ENCODE data around the gene LCE2A.
"Not testable (repeated sequence)": the region's sequence is repeated elsewhere in the genome, so short reads cannot be mapped to it uniquely, and the experiment has no call there.

The LCE2A gene

GRCh38 chr1:152697701-152698600, at the start of gene LCE2A:
Gene LCE2A (plus strand): TSS chr1:152698345. CDS start chr1:152698902, 557 bp downstream.
- no peak for DNase-seq

GRCh38 chr1:152654110-152654509, 44.0 kb upstream of the LCE2A start:
- no peak for DNase-seq

- no peak for DNase-seq
Measured at GRCh38 chr1:152656459-152656858, 41.7 kb upstream of the LCE2A start.

GRCh38 chr1:152657677-152658076, 40.5 kb upstream of the LCE2A start:
- no peak for DNase-seq

- DNase-seq: no peak
Measured at GRCh38 chr1:152658649-152659048, 39.5 kb upstream of the LCE2A start.

GRCh38 chr1:152663098-152663497, 35.0 kb upstream of the LCE2A start, which contains the start of gene LCE2D:
Gene LCE2D (plus strand): TSS chr1:152663380. CDS start chr1:152664106, 726 bp downstream.
- DNase-seq: no peak

GRCh38 chr1:152666171-152666570, 32.0 kb upstream of the LCE2A start:
- not testable (repeated sequence) for DNase-seq

GRCh38 chr1:152667648-152668047, 30.5 kb upstream of the LCE2A start:
- no peak for DNase-seq

GRCh38 chr1:152673016-152673415, 25.1 kb upstream of the LCE2A start:
- no peak for DNase-seq

- DNase-seq: not testable (repeated sequence)
Measured at GRCh38 chr1:152674983-152675382, 23.2 kb upstream of the LCE2A start, which contains the start of gene LCE2C. Gene LCE2C (plus strand): TSS chr1:152675279. CDS start chr1:152676016, 737 bp downstream.

- DNase-seq: no peak
Measured at GRCh38 chr1:152679459-152679858, 18.7 kb upstream of the LCE2A start.

- no peak for DNase-seq
Measured at GRCh38 chr1:152681616-152682015, 16.5 kb upstream of the LCE2A start.

GRCh38 chr1:152683846-152684245, 14.3 kb upstream of the LCE2A start:
- no peak for DNase-seq

- not testable (repeated sequence) for DNase-seq
Measured at GRCh38 chr1:152685823-152686222, 12.3 kb upstream of the LCE2A start, which contains the start of gene LCE2B. Gene LCE2B (plus strand): TSS chr1:152686123. CDS start chr1:152686844, 721 bp downstream.

- DNase-seq: no peak
Measured at GRCh38 chr1:152699746-152700145, 1.6 kb downstream of the LCE2A start.

- DNase-seq: no peak
Measured at GRCh38 chr1:152707860-152708259, 9.7 kb downstream of the LCE2A start, which contains the start of gene LCE4A. Gene LCE4A (plus strand): TSS chr1:152708160. CDS start chr1:152709076, 916 bp downstream.

GRCh38 chr1:152718238-152718637, 20.1 kb downstream of the LCE2A start:
- DNase-seq: no peak

GRCh38 chr1:152725261-152725660, 27.1 kb downstream of the LCE2A start:
- DNase-seq: no peak

- DNase-seq: no peak
Measured at GRCh38 chr1:152728986-152729385, 30.8 kb downstream of the LCE2A start.

GRCh38 chr1:152735648-152736047, 37.5 kb downstream of the LCE2A start:
- DNase-seq: no peak

GRCh38 chr1:152737997-152738396, 39.9 kb downstream of the LCE2A start:
- DNase-seq: no peak

GRCh38 chr1:152739841-152740240, 41.7 kb downstream of the LCE2A start:
- no peak for DNase-seq

GRCh38 chr1:152741656-152742055, 43.5 kb downstream of the LCE2A start:
- DNase-seq: no peak

All from cerebellar nuclear complex (tissue), 1 donor.